ENCODE measurements around the gene FIZ1.

The FIZ1 gene

DNA sequence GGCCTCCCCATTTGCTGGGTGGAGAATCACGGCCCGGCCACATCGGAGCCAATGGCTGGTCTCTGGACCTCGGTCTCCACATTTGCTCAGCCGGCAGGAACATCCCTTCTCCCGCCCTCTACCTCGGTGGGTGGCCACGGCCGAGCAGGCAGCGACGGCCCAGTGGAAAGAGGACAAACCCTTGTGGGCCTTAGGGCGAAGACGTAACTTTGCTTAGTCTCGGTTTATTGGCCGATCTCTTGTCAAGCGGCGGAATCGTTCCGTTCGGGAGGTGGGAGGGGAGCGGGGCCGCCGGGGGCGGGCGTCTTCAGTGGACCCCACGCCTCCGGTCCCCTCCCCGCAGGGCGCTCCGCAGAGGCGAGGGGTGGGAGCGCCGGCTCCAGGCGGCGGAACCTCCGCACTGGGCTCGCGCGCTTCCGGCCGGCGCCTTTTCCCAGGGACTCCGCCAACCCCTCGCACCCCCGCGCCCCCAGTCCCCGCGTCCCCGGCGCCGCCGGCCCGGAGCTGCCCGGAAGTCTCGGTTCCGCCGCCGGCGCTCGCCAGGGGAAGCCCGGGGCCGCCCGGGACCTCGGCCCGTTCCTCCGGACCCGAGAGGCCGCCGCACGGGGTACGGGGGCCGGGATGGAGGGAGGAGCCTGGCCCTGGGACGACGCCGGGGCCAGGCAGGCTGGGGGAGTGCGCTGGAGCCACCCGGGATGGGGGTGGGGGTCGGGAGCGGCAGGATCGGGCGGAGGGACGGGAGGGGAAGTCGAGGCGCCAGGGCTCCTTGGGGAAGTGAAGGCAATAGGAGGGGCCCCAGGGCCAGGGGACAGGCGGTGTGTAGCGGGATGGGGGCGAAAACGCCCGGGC lies 41.5 kb upstream of the FIZ1 start, which contains the start of gene ZNF580:
ZNF580 (plus strand) TSS at position 426 of the 849 bp plus-strand sequence. CDS start 1,507 bp downstream, outside the sequence.
- no peaks in the 10 kb centered on the region for H3K9me3 ChIP-seq
- no peaks in the 10 kb centered on the region for H3K27me3 ChIP-seq (ENCODE audit: low read depth)
- peaks cover 15% of the 10 kb centered on the region for H3K36me3 ChIP-seq (replicated peaks)
- DNase-seq (ENCODE audit: low spot score in 2 of 2): peak; percentile 61 to 81
- H3K4me1 ChIP-seq: peaks cover 26% of the 10 kb centered on the region
- in situ Hi-C loops (cut with MboI; ENCODE audit: low sequenced_read_pairs): no loop called here
- H3K4me3 ChIP-seq: peak within 1 kb of the TSS; percentile 78

DNA sequence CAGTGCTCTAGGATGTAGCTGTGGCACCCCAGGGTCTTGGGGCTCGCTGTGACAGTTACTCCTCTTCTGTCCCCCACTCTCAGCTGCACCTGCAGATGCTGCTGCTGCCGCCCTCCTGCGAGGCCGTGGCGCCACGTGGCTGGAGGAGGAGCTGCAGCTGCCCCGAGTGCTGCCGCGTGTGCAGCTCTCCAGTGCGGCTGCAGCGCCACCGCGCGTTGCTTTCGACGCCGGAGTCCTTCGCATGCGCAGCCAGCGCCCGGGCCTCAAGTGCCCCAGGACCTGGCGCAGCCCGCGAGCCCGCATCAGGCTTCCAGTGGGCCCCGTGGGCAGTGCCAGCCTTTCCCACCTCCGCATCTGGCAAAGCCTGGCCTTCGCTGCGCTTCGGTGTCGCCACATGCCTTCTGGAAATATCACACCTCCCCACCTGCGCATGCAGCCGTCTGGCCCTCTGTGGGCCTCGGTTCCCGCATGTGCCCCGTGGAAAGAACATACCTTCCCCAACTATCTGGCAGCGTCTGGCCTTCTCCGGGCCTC lies 40.8 kb upstream of the FIZ1 start:
- no peak for DNase-seq (ENCODE audit: low spot score in 2 of 2)
- H3K27me3 ChIP-seq (ENCODE audit: low read depth): no peaks in the 10 kb centered on the region
- H3K4me3 ChIP-seq: peak overlapping the region; percentile 78
- peaks cover 27% of the 10 kb centered on the region for H3K4me1 ChIP-seq
- no peaks in the 10 kb centered on the region for H3K9me3 ChIP-seq
- peaks cover 10% of the 10 kb centered on the region for H3K36me3 ChIP-seq (replicated peaks)
- in situ Hi-C loops (cut with MboI; ENCODE audit: low sequenced_read_pairs): no loop called here

GRCh38 chr19:55638864-55639359 lies 39.6 kb upstream of the FIZ1 start:
- H3K36me3 ChIP-seq (replicated peaks): 0 out of 2 replicates have a peak, but pooled peaks cover 3% of the 10 kb centered on the region
- in situ Hi-C loops (cut with MboI; ENCODE audit: low sequenced_read_pairs): no loop called here
- H3K27me3 ChIP-seq (ENCODE audit: low read depth): no peaks in the 10 kb centered on the region
- H3K4me3 ChIP-seq: no peak overlapping the region
- DNase-seq (ENCODE audit: low spot score in 2 of 2): peak; percentile 69 to 85
- no peaks in the 10 kb centered on the region for H3K9me3 ChIP-seq
- H3K4me1 ChIP-seq: peaks cover 27% of the 10 kb centered on the region

- Histone ChIP-seq H3K4me3 (no peak overlapping the region), H3K36me3 (replicated peaks) (0 out of 2 replicates have a peak, but pooled peaks cover 3% of the 10 kb centered on the region), H3K9me3 (no peaks in the 10 kb centered on the region), H3K27me3 (ENCODE audit: low read depth) (no peaks in the 10 kb centered on the region), H3K4me1 (peaks cover 20% of the 10 kb centered on the region)
- no peak for DNase-seq (ENCODE audit: low spot score in 2 of 2)
- in situ Hi-C loops (cut with MboI; ENCODE audit: low sequenced_read_pairs): no loop called here
Measured at GRCh38 chr19:55637534-55637933, 38.2 kb upstream of the FIZ1 start.

- Histone ChIP-seq H3K27me3 (ENCODE audit: low read depth) (no peaks in the 10 kb centered on the region), H3K36me3 (replicated peaks) (0 out of 2 replicates have a peak, but pooled peaks cover 3% of the 10 kb centered on the region), H3K4me3 (no peak overlapping the region), H3K4me1 (peaks cover 20% of the 10 kb centered on the region), H3K9me3 (no peaks in the 10 kb centered on the region)
- no peak for DNase-seq (ENCODE audit: low spot score in 2 of 2)
- in situ Hi-C loops (cut with MboI; ENCODE audit: low sequenced_read_pairs): no loop called here
Measured at GRCh38 chr19:55636723-55637122, 37.4 kb upstream of the FIZ1 start.

DNA sequence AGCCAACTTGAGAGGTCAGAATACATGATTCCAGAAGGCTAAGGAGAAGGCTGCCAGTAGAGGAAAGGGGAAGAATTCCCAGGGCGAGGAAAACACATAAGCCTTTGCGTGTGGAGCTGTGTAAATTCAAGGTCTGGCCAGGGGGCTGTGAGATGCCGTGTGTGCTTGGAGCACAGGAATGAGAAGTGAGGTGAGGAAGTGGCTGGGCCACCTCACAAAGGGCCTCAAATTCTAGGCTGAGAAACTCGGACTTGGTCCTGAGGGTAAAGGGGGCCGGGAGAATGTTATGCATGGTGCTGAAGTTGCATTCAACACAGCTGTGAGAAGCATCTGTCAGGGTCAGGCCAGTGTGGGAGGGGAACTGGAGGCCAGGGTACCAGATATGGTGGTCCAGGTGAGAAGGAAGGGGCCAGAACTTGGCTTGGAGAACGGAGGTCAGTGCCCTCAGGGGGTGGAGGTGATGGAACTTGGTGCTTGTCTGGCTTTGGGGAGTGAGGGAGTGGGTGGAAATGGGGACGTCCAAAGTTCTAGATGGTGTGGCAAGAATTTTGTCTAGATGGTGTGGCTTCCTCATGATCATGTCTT lies 36.6 kb upstream of the FIZ1 start:
- no peak for DNase-seq (ENCODE audit: low spot score in 2 of 2)
- Histone ChIP-seq H3K36me3 (replicated peaks) (0 out of 2 replicates have a peak, but pooled peaks cover 3% of the 10 kb centered on the region), H3K4me1 (peaks cover 20% of the 10 kb centered on the region), H3K9me3 (no peaks in the 10 kb centered on the region), H3K27me3 (ENCODE audit: low read depth) (no peaks in the 10 kb centered on the region), H3K4me3 (peak overlapping the region; percentile 68)
- in situ Hi-C loops (cut with MboI; ENCODE audit: low sequenced_read_pairs): no loop called here

DNA sequence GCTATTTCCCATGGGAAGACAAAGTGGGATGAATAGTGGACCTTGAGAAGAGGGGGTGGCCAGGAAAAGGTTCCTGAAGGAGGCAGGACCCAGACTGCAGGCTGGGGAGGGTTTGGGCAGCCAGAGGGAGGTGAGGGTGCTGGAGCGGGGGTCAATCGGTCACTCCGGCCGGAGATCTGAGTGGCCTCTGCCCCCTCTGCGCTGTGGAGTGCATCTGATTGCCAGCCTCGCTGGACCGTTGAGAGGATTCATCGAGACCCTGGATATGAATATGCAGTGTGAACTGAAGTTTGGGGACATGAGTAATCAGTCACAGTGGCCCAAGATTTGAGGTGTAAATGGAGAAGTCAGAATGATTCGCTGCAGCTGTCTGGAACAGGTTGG lies 36.0 kb upstream of the FIZ1 start:
- DNase-seq (ENCODE audit: low spot score in 2 of 2): no peak
- Histone ChIP-seq H3K27me3 (ENCODE audit: low read depth) (no peaks in the 10 kb centered on the region), H3K4me1 (peaks cover 17% of the 10 kb centered on the region), H3K36me3 (replicated peaks) (0 out of 2 replicates have a peak, but pooled peaks cover 3% of the 10 kb centered on the region), H3K9me3 (no peaks in the 10 kb centered on the region), H3K4me3 (peak overlapping the region; percentile 68)
- in situ Hi-C loops (cut with MboI; ENCODE audit: low sequenced_read_pairs): no loop called here

DNA sequence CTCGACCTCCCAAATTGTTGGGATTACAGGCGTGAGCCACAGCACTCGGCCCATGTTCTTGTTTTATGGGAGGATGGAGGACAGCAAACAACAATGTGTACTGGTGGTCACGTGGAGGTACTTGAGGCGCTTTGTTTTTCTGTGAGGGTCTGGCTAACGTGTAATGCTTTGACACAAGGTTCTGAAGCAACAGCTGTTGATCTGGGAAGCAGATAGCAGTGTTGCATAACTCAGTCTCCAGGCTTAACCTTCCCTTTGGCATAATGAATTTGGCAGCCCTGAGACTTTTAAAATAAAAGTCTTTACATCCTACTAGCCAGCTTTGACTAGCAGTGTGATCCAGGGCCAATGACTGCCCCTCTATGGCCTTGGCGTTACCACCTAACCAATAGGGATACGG lies 34.5 kb upstream of the FIZ1 start:
- Histone ChIP-seq H3K9me3 (no peaks in the 10 kb centered on the region), H3K36me3 (replicated peaks) (0 out of 2 replicates have a peak, but pooled peaks cover 3% of the 10 kb centered on the region), H3K4me3 (peak overlapping the region; percentile 68; the same call in 1 of the 2 replicates), H3K27me3 (ENCODE audit: low read depth) (no peaks in the 10 kb centered on the region; the same call in 1 of the 2 replicates), H3K4me1 (peaks cover 9% of the 10 kb centered on the region; the same call in 1 of the 2 replicates)
- in situ Hi-C loops (cut with MboI; ENCODE audit: low sequenced_read_pairs): no loop called here
- no peak for DNase-seq (ENCODE audit: low spot score in 2 of 2)

DNA sequence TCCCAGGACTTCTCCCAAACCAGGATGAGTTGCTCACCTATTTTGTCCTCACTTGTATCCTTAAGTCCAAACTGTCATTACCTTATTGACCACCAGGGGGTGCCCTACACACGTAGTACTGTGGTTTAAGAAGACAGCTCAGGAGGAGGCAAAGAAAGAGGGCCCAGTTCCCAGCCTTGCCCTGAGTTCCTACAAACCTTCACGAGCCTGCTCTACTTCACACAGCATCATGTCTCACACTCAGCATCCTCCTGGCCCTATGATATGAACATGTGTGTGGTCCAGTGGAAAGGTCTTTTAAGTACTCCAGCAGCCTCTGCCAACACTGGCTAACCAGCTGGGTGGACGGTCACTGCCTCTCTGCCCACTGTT lies 33.1 kb upstream of the FIZ1 start:
- Histone ChIP-seq H3K4me3 (no peak overlapping the region), H3K27me3 (ENCODE audit: low read depth) (no peaks in the 10 kb centered on the region; the same call in 1 of the 2 replicates), H3K36me3 (replicated peaks) (0 out of 2 replicates have a peak, but pooled peaks cover 3% of the 10 kb centered on the region), H3K4me1 (peaks cover 9% of the 10 kb centered on the region; the same call in 1 of the 2 replicates), H3K9me3 (no peaks in the 10 kb centered on the region)
- in situ Hi-C loops (cut with MboI; ENCODE audit: low sequenced_read_pairs): no loop called here
- peak; percentile 75 to 96 for DNase-seq (ENCODE audit: low spot score in 2 of 2)

DNA sequence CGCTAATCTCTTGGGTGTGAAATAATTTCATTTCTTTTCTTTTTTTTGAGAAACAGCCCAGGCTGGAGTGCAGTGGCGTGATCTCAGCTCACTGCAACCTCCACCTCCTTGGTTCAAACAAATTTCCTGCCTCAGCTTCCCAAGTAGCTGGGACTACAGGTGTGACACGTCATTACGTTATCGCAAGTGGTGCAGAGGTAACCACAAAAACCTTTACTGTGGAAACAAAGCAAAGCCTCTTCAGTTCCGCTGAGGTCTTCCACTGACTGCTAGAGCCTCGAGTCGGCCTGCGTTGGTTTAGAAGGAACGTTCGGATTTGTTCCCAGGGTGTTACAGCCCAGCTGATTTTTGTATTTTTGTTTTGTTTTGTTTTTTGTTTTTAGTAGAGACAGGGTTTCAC lies 27.0 kb upstream of the FIZ1 start:
- in situ Hi-C loops (cut with MboI; ENCODE audit: low sequenced_read_pairs): loop anchor here (5.0 kb wide), 1 partner anchor 109 kb away; no protein-coding TSS in a partner anchor
- Histone ChIP-seq H3K4me1 (no peaks in the 10 kb centered on the region), H3K27me3 (ENCODE audit: low read depth) (no peaks in the 10 kb centered on the region; the same call in 1 of the 2 replicates), H3K9me3 (no peaks in the 10 kb centered on the region), H3K36me3 (replicated peaks) (no peaks in the 10 kb centered on the region), H3K4me3 (no peak overlapping the region)
- DNase-seq (ENCODE audit: low spot score in 2 of 2): no peak

DNA sequence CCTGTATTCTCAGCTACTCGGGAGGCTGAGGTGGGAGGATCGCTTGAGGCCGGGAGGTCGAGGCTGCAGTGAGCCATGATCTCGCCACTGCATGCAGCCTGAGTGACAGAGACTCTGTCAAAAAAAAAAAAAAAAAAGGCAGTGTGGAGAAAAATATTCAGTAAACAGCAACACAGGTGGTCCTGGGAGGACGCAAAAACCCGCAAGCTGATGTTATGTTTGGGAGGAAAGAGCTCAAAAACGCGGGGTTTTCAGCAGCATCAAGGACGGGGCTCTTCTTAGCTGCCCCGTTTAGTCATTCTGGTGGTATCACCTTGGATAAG lies 25.6 kb upstream of the FIZ1 start:
- no peak for DNase-seq (ENCODE audit: low spot score in 2 of 2)
- H3K27me3 ChIP-seq (ENCODE audit: low read depth): no peaks in the 10 kb centered on the region; the same call in 1 of the 2 replicates
- in situ Hi-C loops (cut with MboI; ENCODE audit: low sequenced_read_pairs): loop anchor here (5.0 kb wide), 1 partner anchor 108 kb away; no protein-coding TSS in a partner anchor
- peak overlapping the region; percentile 48 for H3K4me3 ChIP-seq
- no peaks in the 10 kb centered on the region for H3K36me3 ChIP-seq (replicated peaks)
- no peaks in the 10 kb centered on the region for H3K4me1 ChIP-seq
- H3K9me3 ChIP-seq: no peaks in the 10 kb centered on the region

DNA sequence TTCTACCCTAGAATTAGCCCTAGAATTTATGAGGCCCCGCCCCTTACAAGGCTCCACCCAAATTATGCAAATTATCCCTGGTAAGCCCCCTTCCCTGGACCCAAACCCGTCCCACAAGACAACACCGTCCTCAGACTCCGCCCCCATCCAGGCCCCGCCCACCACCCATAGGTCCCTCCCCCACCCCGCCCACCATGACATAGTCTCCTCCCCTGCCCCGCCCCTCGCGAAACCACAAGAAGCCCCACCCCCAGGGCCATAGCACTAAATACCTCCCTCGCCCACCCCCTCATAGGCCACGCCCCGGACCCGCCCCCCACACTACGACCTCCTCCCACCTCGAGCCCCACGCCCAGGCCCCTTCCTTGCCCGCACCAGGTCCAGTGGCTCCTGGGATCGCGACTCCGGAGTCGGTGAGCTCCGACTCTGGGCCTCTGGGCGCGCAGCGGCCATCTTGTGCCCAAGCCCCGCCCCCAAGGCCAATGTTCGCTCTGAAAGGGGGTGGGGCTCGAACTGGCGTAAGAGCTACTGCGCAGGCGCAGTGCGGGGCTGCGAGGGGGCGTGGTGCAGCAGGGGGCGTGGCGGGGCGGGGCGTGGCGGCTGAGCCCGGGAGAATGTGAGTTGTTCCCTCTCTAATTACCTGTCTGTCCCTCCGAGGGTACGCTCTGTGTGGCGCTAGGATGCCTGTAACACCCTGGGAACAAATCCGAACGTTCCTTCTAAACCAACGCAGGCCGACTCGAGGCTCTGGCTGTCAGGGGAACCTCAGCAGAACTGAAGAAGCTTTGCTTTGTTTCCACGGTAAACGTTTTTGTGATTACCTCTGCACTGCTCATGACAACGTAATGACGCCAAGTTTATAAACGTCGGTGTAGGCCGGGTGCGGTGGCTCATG lies 25.0 kb upstream of the FIZ1 start, which contains the start of gene ZNF784:
ZNF784 (minus strand) TSS at position 458 of the 895 bp plus-strand sequence; CDS start at position 453, 5 bp downstream.
- Histone ChIP-seq H3K4me3 (peak within 1 kb of the TSS; percentile 48), H3K36me3 (replicated peaks) (no peaks in the 10 kb centered on the region), H3K27me3 (ENCODE audit: low read depth) (no peaks in the 10 kb centered on the region; the same call in 1 of the 2 replicates), H3K4me1 (no peaks in the 10 kb centered on the region), H3K9me3 (no peaks in the 10 kb centered on the region)
- in situ Hi-C loops (cut with MboI; ENCODE audit: low sequenced_read_pairs): loop anchor here (5.0 kb wide), 1 partner anchor 107 kb away; no protein-coding TSS in a partner anchor
- peak; percentile 87 to 95 for DNase-seq (ENCODE audit: low spot score in 2 of 2)

DNA sequence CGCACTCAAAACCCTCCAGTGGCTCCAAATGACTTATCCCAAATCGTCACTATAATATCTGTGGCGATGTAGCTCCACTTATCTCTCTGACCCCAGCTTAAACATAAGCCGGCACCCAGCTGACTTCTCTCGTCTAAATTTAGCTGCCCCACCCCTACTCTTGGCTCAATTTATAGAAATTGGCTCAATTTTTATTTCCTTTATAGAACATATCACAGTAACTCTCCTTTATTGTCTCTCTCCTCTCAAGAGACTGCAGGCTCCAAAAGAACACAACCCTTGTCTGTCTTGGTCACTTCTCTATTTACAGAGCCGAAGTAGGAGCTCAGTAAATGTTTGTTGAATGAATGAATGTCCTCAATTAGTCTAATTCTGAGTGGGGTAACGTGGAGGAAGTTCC lies 24.2 kb upstream of the FIZ1 start:
- no peaks in the 10 kb centered on the region for H3K4me1 ChIP-seq
- no peaks in the 10 kb centered on the region for H3K27me3 ChIP-seq (ENCODE audit: low read depth)
- H3K9me3 ChIP-seq: no peaks in the 10 kb centered on the region
- peak overlapping the region; percentile 13 for H3K4me3 ChIP-seq
- no peak for DNase-seq (ENCODE audit: low spot score in 2 of 2)
- no peaks in the 10 kb centered on the region for H3K36me3 ChIP-seq (replicated peaks)
- in situ Hi-C loops (cut with MboI; ENCODE audit: low sequenced_read_pairs): no loop called here
